HEK293T (cell line): ENCODE measurements around the gene FRYL.

Experiments used
- BHLHE40 ChIP-seq: fragments of 450-650 bp; IDR thresholded peaks from 2 replicates; pipeline ENCODE4 v1.6.1; 2016; ENCODE audit warnings: mild to moderate bottlenecking, moderate library complexity, borderline replicate concordance
- CTBP1 ChIP-seq: fragments of 450-650 bp; IDR thresholded peaks from 2 replicates; pipeline ENCODE4 v1.6.1; 2016; ENCODE audit warnings: borderline replicate concordance
- FOXA1 ChIP-seq: fragments of 450-650 bp; IDR thresholded peaks from 2 replicates; pipeline ENCODE4 v1.6.1; 2016; ENCODE audit warnings: mild to moderate bottlenecking
- FOXM1 ChIP-seq: fragments of 450-650 bp; IDR thresholded peaks from 2 replicates; pipeline ENCODE4 v1.6.1; 2017; ENCODE audit warnings: mild to moderate bottlenecking, borderline replicate concordance
- HDGF ChIP-seq: fragments of 450-650 bp; IDR thresholded peaks from 2 replicates; pipeline ENCODE4 v1.6.1; 2017; ENCODE audit warnings: antibody characterized with exemption, borderline replicate concordance
- LEF1 ChIP-seq: fragments of 450-650 bp; IDR thresholded peaks from 2 replicates; pipeline ENCODE4 v1.6.1; 2017; ENCODE audit warnings: mild to moderate bottlenecking, borderline replicate concordance
- NFRKB ChIP-seq: fragments of 450-650 bp; IDR thresholded peaks from 2 replicates; pipeline ENCODE4 v1.6.1; 2016; ENCODE audit warnings: mild to moderate bottlenecking, moderate library complexity
- SP1 ChIP-seq: fragments of 450-650 bp; IDR thresholded peaks from 2 replicates; pipeline ENCODE4 v1.6.1; 2017
- SUZ12 ChIP-seq: fragments of 450-650 bp; IDR thresholded peaks from 2 replicates; pipeline ENCODE4 v1.6.1; 2016; ENCODE audit warnings: mild to moderate bottlenecking
- TARDBP ChIP-seq: fragments of 450-650 bp; IDR thresholded peaks from 2 replicates; pipeline ENCODE4 v1.6.1; 2016
- TF ChIP-seq, protein P1 (sequence below): fragments of 450-650 bp; IDR thresholded peaks from 2 replicates; pipeline ENCODE4 v1.6.1; 2016

DNA sequence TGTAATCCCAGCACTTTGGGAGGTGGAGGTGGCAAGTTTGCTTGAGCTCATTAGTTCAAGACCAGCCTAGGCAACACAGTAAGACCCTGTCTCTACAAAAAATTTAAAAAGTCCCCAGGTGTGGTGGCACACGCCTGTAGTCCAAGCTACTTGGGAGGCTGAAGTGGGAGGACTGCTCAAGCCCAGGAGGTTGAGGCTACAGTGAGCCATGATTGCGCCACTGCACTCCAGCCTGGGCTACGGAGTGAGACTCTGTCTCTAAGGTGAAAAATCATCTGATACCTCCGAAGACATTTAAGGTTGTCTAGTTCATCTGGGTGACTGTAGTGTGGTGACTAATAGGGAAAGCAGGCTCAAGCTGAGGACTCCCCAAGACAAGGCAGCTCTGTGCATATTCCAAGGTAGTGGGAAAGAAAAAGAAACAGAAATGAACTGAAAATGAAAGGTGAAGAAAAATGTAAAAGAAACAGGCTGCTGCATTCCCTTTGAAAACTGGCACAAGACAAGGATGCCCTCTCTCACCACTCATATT is 23.3 kb downstream of the FRYL start:
- TF ChIP-seq LEF1 (no peak), FOXM1 (no peak), FOXA1 (no peak), NFRKB (no peak), SP1 (no peak), HDGF (no peak), CTBP1 (no peak), TARDBP (no peak), SUZ12 (no peak), BHLHE40 (no peak)
- TF ChIP-seq, protein P1, sequence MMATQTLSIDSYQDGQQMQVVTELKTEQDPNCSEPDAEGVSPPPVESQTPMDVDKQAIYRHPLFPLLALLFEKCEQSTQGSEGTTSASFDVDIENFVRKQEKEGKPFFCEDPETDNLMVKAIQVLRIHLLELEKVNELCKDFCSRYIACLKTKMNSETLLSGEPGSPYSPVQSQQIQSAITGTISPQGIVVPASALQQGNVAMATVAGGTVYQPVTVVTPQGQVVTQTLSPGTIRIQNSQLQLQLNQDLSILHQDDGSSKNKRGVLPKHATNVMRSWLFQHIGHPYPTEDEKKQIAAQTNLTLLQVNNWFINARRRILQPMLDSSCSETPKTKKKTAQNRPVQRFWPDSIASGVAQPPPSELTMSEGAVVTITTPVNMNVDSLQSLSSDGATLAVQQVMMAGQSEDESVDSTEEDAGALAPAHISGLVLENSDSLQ, result no peak
